ENCODE results near the gene RBP4. TPM values are rescaled to one million over a fixed set of nuclear protein-coding genes. Genes with fewer than 3 reads are reported as not detected.
"Not testable (repeated sequence)": the region's sequence is repeated elsewhere in the genome, so short reads cannot be mapped to it uniquely, and the experiment has no call there.

The RBP4 gene
- total RNA-seq, 2 donors from 2014 or later: 8.3 to 10.1 TPM

- peak; percentile 55 for ATAC-seq
- peak in 1 of 2 donors; percentile 36 for DNase-seq
- intact Hi-C loops (cut with DNase I, micrococcal nuclease): no loop called here
Observed at GRCh38 chr10:93573051-93573909, 27.8 kb downstream of the RBP4 start.

DNA sequence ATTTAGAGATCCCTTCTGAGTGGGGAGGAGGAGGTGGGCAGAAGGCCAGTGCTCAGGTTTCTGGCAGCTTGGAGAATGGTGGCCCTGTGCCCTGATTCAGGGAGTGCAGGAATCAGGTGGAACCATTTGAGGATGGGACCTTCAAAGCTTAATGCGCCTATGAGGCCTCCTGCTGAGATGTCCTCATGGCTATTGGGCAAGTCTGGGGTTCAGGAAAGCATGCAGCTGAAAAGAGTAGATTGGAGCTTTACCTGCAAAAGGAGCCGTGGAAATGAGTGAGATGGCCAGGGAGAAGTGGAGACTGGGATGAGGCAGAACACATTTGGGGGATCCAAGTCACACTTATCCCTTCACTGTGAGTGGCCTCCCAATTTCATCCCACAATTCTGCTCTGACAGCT is 28.4 kb downstream of the RBP4 start:
- intact Hi-C loops (cut with DNase I, micrococcal nuclease): no loop called here
- ATAC-seq (no peak), DNase-seq (no peak)

- no peak for ATAC-seq
- no peak for DNase-seq
- intact Hi-C loops (cut with DNase I, micrococcal nuclease): no loop called here
Observed at GRCh38 chr10:93570383-93570782, 30.7 kb downstream of the RBP4 start.

GRCh38 chr10:93568105-93568390 is 33.0 kb downstream of the RBP4 start:
- intact Hi-C loops (cut with DNase I, micrococcal nuclease): no loop called here
- no peak for ATAC-seq

GRCh38 chr10:93567277-93568104 is 33.5 kb downstream of the RBP4 start:
- intact Hi-C loops (cut with DNase I, micrococcal nuclease): no loop called here
- DNase-seq (no peak), ATAC-seq (no peak)

More at GRCh38 chr10:93568105-93568390, 33.0 kb downstream of the RBP4 start:
- no peak for DNase-seq

GRCh38 chr10:93566435-93567276 is 34.4 kb downstream of the RBP4 start, which contains the start of gene FFAR4:
Gene FFAR4, plus strand, starts transcription at chr10:93566665. Its CDS starts 56 bp downstream, at chr10:93566721.
- ATAC-seq (peak; percentile 93), DNase-seq (peak; percentile 69 to 75)
- intact Hi-C loops (cut with DNase I, micrococcal nuclease): no loop called here

GRCh38 chr10:93565446-93565845 is 35.6 kb downstream of the RBP4 start:
- DNase-seq (no peak), ATAC-seq (no peak)
- intact Hi-C loops (cut with DNase I, micrococcal nuclease): no loop called here

DNA sequence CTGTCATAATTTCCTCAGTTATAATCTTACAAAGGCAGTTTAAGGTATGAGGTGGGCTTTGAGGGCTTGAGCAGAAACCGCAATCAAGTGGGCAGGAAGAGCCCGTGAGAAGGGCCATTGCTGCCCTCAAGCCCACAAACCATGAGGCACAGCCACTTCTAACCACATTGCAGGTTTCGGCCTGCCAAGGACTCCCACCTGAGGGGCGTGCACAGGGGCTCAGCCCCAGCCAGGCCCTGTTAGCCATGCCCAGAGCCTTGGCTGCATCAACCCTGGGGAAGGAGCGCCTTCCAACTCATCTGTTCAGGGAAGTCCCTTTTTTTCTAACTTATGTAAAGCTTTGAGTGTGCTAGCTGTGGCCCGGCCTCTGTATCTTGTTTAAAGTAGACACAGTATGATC is 40.5 kb downstream of the RBP4 start:
- DNase-seq: peak in 1 of 2 donors; percentile 14
- intact Hi-C loops (cut with DNase I, micrococcal nuclease): no loop called here
- ATAC-seq: no peak

- DNase-seq (peak in 1 of 2 donors; percentile 12), ATAC-seq (no peak)
- intact Hi-C loops (cut with DNase I, micrococcal nuclease): no loop called here
Observed at GRCh38 chr10:93559490-93559889, 41.5 kb downstream of the RBP4 start.

- DNase-seq (peak; percentile 70 to 89), ATAC-seq (peak; percentile 70)
- intact Hi-C loops (cut with DNase I, micrococcal nuclease): no loop called here
Observed at GRCh38 chr10:93554760-93555432, 46.1 kb downstream of the RBP4 start.

- ATAC-seq (peak; percentile 43), DNase-seq (no peak)
- intact Hi-C loops (cut with DNase I, micrococcal nuclease): no loop called here
Observed at GRCh38 chr10:93554316-93554663, 46.7 kb downstream of the RBP4 start.

GRCh38 chr10:93553482-93554315 is 47.3 kb downstream of the RBP4 start:
- DNase-seq (no peak), ATAC-seq (no peak)
- intact Hi-C loops (cut with DNase I, micrococcal nuclease): no loop called here

DNA sequence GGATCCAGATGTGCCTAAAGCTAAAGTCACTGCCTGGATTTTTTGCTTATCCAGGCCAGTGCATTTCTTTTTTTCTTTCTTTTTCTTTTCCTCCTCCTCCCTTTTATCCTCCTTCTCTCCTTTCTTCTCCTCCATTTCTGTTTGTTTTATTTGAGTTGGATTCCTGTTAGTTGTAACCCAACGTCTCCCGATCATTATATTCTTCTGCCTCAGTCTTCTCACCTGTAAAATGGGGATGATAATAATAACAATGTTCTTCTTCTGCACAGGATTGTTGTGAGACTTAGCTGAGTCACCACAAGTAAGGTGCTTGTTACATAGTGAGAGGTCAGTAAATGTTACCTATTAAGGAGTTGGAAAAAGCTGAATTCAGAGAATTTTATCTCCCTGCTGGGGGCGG is 48.3 kb downstream of the RBP4 start:
- DNase-seq (no peak), ATAC-seq (no peak)
- intact Hi-C loops (cut with DNase I, micrococcal nuclease): no loop called here

GRCh38 chr10:93550606-93551005 is 50.4 kb downstream of the RBP4 start:
- DNase-seq: no peak

DNA sequence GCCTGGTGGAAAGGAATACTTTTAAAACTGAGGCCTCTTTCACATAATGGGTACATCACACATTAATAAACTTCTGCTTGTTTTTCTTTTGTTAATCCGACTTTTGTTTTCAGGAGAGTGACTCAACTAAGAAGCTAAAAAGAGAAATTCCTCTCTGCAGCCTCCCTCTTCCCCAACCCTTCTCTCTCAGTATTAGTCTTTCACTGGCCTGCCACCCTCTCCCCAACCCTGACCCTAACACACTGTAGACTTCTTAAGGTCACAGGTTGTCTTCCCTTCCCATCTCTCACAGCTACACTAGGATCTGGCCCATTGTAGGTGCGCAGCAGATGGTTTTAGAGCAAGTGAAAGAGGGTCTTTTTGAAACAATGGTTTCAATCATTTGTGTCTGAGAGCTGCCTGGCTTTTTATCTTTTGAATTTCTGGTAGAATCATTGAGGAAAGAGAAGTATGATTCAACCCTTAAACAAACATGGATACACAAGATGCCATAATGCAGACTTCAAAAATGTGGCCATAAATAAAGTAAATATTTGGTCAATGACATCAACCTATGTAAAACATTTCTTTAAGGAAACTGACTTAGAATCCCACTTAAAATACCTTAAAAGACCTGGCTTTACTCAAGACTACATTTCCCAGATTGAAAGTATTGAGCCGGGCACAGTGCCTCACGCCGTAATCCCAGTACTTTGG is 52.5 kb downstream of the RBP4 start:
- peak; percentile 69 for ATAC-seq
- intact Hi-C loops (cut with DNase I, micrococcal nuclease): no loop called here
- no peak for DNase-seq

More at GRCh38 chr10:93550606-93551005, 50.4 kb downstream of the RBP4 start:
- peak; percentile 54 for ATAC-seq
- intact Hi-C loops (cut with DNase I, micrococcal nuclease): no loop called here

- ATAC-seq: no peak
- intact Hi-C loops (cut with DNase I, micrococcal nuclease): no loop called here
- no peak for DNase-seq
Observed at GRCh38 chr10:93547522-93547921, 53.5 kb downstream of the RBP4 start.

GRCh38 chr10:93546995-93547394 is 54.0 kb downstream of the RBP4 start:
- DNase-seq; intact Hi-C loops (cut with DNase I, micrococcal nuclease): not testable (repeated sequence)
- ATAC-seq: peak; percentile 33
